Keratinocyte (primary cell): ENCODE results near the gene TXNRD2. TPM values are rescaled to one million over a fixed set of nuclear protein-coding genes. Genes with fewer than 3 reads are reported as not detected.
A peak's percentile ranks its signal among the peaks of the same experiment; 100 is the strongest.

ENCODE experiments used
- DNase-seq: peaks from one replicate; pipeline ENCODE4 v3.0.0-alpha.2; 2011; ENCODE audit warnings: low read depth, missing footprints, low spot score
- FAIRE-seq: peaks from 2 replicates; lab custom pipeline; 2011; peaks lifted over from hg19 to GRCh38; lab: Jason Lieb, UNC
- H2AFZ ChIP-seq: 2 replicates; pipeline ENCODE4 v1.6.0; 2012; ENCODE audit warnings: low read length, control low read depth, inconsistent platforms; ENCODE audit not compliant: control insufficient read depth
- H3K27ac ChIP-seq: 2 replicates; pipeline ENCODE4 v1.5.1; 2011; ENCODE audit warnings: low read length; ENCODE audit not compliant: control insufficient read depth, insufficient read depth
- H3K27me3 ChIP-seq: 3 replicates; pipeline ENCODE4 v1.6.0; 2011; ENCODE audit warnings: low read length; ENCODE audit not compliant: control insufficient read depth, insufficient read depth; ENCODE audit errors: extremely low read depth
- H3K36me3 ChIP-seq, 2 experiments: 2 replicates in 1 of 2; 3 replicates in 1 of 2; pipeline ENCODE4 v1.5.1; 2011; ENCODE audit warnings: low read length in 2 of 2, mild to moderate bottlenecking in 1 of 2; ENCODE audit not compliant: control insufficient read depth in 2 of 2, insufficient read depth in 2 of 2; ENCODE audit errors: extremely low read depth in 1 of 2
- H3K4me1 ChIP-seq: 3 replicates; pipeline ENCODE4 v1.5.1; 2011; ENCODE audit warnings: low read length; ENCODE audit not compliant: control insufficient read depth, insufficient read depth; ENCODE audit errors: extremely low read depth
- H3K4me2 ChIP-seq: 3 replicates; pipeline ENCODE4 v1.6.0; 2011; ENCODE audit warnings: low read depth, low read length; ENCODE audit not compliant: control insufficient read depth, insufficient read depth; ENCODE audit errors: extremely low read depth
- H3K4me3 ChIP-seq, 3 experiments: fragments of 200-600 bp in 1 of 3; sonication (generic) in 1 of 3; 2 replicates in 2 of 3; 3 replicates in 1 of 3; pipeline ENCODE4 v1.5.1; 2011 to 2016; ENCODE audit warnings: low read length in 3 of 3, mild to moderate bottlenecking in 3 of 3, control low read depth in 2 of 3, inconsistent platforms in 1 of 3, low read depth in 1 of 3, mixed read lengths in 1 of 3, mixed run types in 1 of 3, moderate library complexity in 1 of 3; ENCODE audit not compliant: control insufficient read depth in 2 of 3, insufficient read depth in 2 of 3; ENCODE audit errors: extremely low read depth in 1 of 3
- H3K79me2 ChIP-seq: 2 replicates; pipeline ENCODE4 v1.6.0; 2012; ENCODE audit warnings: low read length; ENCODE audit not compliant: control insufficient read depth, insufficient read depth
- H3K9ac ChIP-seq: 3 replicates; pipeline ENCODE4 v1.6.0; 2011; ENCODE audit warnings: low read length; ENCODE audit not compliant: control insufficient read depth, insufficient read depth; ENCODE audit errors: extremely low read depth
- H3K9me1 ChIP-seq: 3 replicates; pipeline ENCODE4 v1.6.0; 2011; ENCODE audit warnings: low read length; ENCODE audit not compliant: control insufficient read depth, insufficient read depth; ENCODE audit errors: extremely low read depth
- H3K9me3 ChIP-seq: 2 replicates; pipeline ENCODE4 v1.5.1; 2012; ENCODE audit warnings: low read depth, low read length; ENCODE audit not compliant: control insufficient read depth
- H4K20me1 ChIP-seq: 3 replicates; pipeline ENCODE4 v1.6.0; 2011; ENCODE audit warnings: low read length; ENCODE audit not compliant: control insufficient read depth, insufficient read depth; ENCODE audit errors: extremely low read depth
- CTCF ChIP-seq, 3 experiments: IDR thresholded peaks in 1 of 3; conservative IDR thresholded peaks in 1 of 3; optimal IDR thresholded peaks in 1 of 3; 2 replicates in 2 of 3; 3 replicates in 1 of 3; pipeline versions ENCODE3 to v1.5.1; 2011; ENCODE audit warnings: low read length in 3 of 3, mild to moderate bottlenecking in 3 of 3, moderate library complexity in 2 of 3, control low read depth in 1 of 3, inconsistent platforms in 1 of 3; ENCODE audit not compliant: insufficient read depth in 2 of 3; ENCODE audit errors: extremely low read depth in 1 of 3
- EZH2 ChIP-seq: IDR thresholded peaks from one replicate; pipeline ENCODE4 v1.6.1; 2012; ENCODE audit warnings: inconsistent platforms, mild to moderate bottlenecking, low read length, moderate library complexity
- dilution Hi-C: fragments of 300-500 bp; cut with MboI; formaldehyde crosslinking; loops from one replicate; pipeline ENCODE4 v1.7.0; 2020; ENCODE audit warnings: low sequenced_read_pairs; ENCODE audit not compliant: extremely low pct_ligation_motif_present
- polyA plus RNA-seq, 5 experiments: library from polyadenylated mRNA; depleted of rRNA in 3 of 5; stranded (reverse) in 3 of 5; stranded (forward) in 1 of 5; unstranded in 1 of 5; fragments of >200 nt; gene quantifications; 1 replicate in 1 of 5; 2 replicates in 3 of 5; 3 replicates in 1 of 5; pipeline versions ENCODE4 v1.2.1 to v1.2.3, GENCODE V29; 2011 to 2012; ENCODE audit warnings: missing spikeins in 2 of 5, low read depth in 1 of 5, low replicate concordance in 1 of 5

The TXNRD2 gene
- polyA plus RNA-seq, 1 donor (not counting 4 experiments of a cell fraction or from before 2014, with no cell fraction given), result 16.0 TPM

GRCh38 chr22:19868333-19868732 lies 73.3 kb downstream of the TXNRD2 start:
- peak overlapping the region; percentile 82 for H2AFZ ChIP-seq
- no peak overlapping the region for H3K9ac ChIP-seq
- H3K9me1 ChIP-seq, result no peaks in the 10 kb centered on the region
- dilution Hi-C loops, result no loop called here
- peak overlapping the region; percentile 33 for H3K27ac ChIP-seq
- peak; percentile 57 for FAIRE-seq
- peak overlapping the region; percentile 62 for H3K4me2 ChIP-seq
- no peaks in the 10 kb centered on the region for H3K9me3 ChIP-seq
- peaks cover 17% of the 10 kb centered on the region for H3K4me1 ChIP-seq
- H3K79me2 ChIP-seq, result no peaks in the 10 kb centered on the region
- no peak overlapping the region for H3K4me3 ChIP-seq
- no peaks in the 10 kb centered on the region for H3K27me3 ChIP-seq
- H3K36me3 ChIP-seq, result no peaks in the 10 kb centered on the region
- no peak for DNase-seq
- H4K20me1 ChIP-seq, result no peaks in the 10 kb centered on the region
- no peak for TF ChIP-seq EZH2
- TF ChIP-seq CTCF (optimal IDR thresholded peaks at IDR 0.05 in 1 of 3, IDR thresholded peaks at IDR 0.05 in 1 of 3, conservative IDR thresholded peaks at IDR 0.05 in 1 of 3; ENCODE audit: extremely low read depth in 1 of 3, insufficient read depth in 2 of 3, low read length in 3 of 3), result peak in 2 of 3 experiments; percentile 7 to 15

- H3K27me3 ChIP-seq, result no peaks in the 10 kb centered on the region
- no peaks in the 10 kb centered on the region for H3K36me3 ChIP-seq
- peaks cover 17% of the 10 kb centered on the region for H3K4me1 ChIP-seq
- H3K9me3 ChIP-seq, result no peaks in the 10 kb centered on the region
- H2AFZ ChIP-seq, result no peak overlapping the region
- TF ChIP-seq EZH2, result no peak
- no peak for TF ChIP-seq CTCF (optimal IDR thresholded peaks at IDR 0.05 in 1 of 3, IDR thresholded peaks at IDR 0.05 in 1 of 3, conservative IDR thresholded peaks at IDR 0.05 in 1 of 3; ENCODE audit: extremely low read depth in 1 of 3, insufficient read depth in 2 of 3, low read length in 3 of 3)
- no peaks in the 10 kb centered on the region for H3K79me2 ChIP-seq
- FAIRE-seq (no peak), DNase-seq (no peak)
- H4K20me1 ChIP-seq, result no peaks in the 10 kb centered on the region
- dilution Hi-C loops, result no loop called here
- no peak overlapping the region for H3K9ac ChIP-seq
- H3K27ac ChIP-seq, result no peak overlapping the region
- no peaks in the 10 kb centered on the region for H3K9me1 ChIP-seq
- H3K4me2 ChIP-seq, result no peak overlapping the region
- H3K4me3 ChIP-seq, result no peak overlapping the region
These were observed 74.0 kb downstream of the TXNRD2 start for GRCh38 chr22:19867617-19868016.
